Endodermal cell (in vitro differentiated cells): ENCODE data around the gene TEX30. TPM values are rescaled to one million over a fixed set of nuclear protein-coding genes. Genes with fewer than 3 reads are reported as not detected.
A peak's percentile ranks its signal among the peaks of the same experiment; 100 is the strongest.

Experiments used
- DNase-seq: peaks from one replicate; pipeline ENCODE4 v3.0.0-alpha.2; 2017
- H3K27ac ChIP-seq: 2 replicates; pipeline ENCODE4 v1.5.1; 2013; ENCODE audit warnings: mild to moderate bottlenecking, low read depth, low read length, moderate library complexity
- H3K27me3 ChIP-seq: 2 replicates; pipeline ENCODE4 v1.6.1; 2013; ENCODE audit warnings: mild to moderate bottlenecking, low read length, moderate library complexity; ENCODE audit not compliant: insufficient read depth, control insufficient read depth, poor library complexity, severe bottlenecking
- H3K36me3 ChIP-seq: 2 replicates; pipeline ENCODE4 v1.7.0; 2013; ENCODE audit warnings: mild to moderate bottlenecking, low read length, moderate library complexity; ENCODE audit not compliant: control insufficient read depth, insufficient read depth
- H3K4me1 ChIP-seq: one replicate; pipeline ENCODE4 v1.7.0; 2013; ENCODE audit warnings: low read length; ENCODE audit not compliant: control insufficient read depth, insufficient read depth
- H3K4me3 ChIP-seq: 2 replicates; pipeline ENCODE4 v1.5.1; 2013; ENCODE audit warnings: mild to moderate bottlenecking, low read length, moderate library complexity
- H3K9ac ChIP-seq: 2 replicates; pipeline ENCODE4 v1.6.1; 2013; ENCODE audit warnings: mild to moderate bottlenecking, low read length, moderate library complexity; ENCODE audit not compliant: poor library complexity, severe bottlenecking; ENCODE audit errors: extremely low read depth
- H3K9me3 ChIP-seq: 2 replicates; pipeline ENCODE4 v1.6.1; 2013; ENCODE audit warnings: mild to moderate bottlenecking, low read length, moderate library complexity; ENCODE audit not compliant: control insufficient read depth
- H3K27ac Mint-ChIP-seq: 2 replicates; pipeline ENCODE4 v1.8.0; 2020; ENCODE audit warnings: mixed read lengths
- H3K27me3 Mint-ChIP-seq: 2 replicates; pipeline ENCODE4 v1.8.0; 2021; ENCODE audit warnings: mild to moderate bottlenecking, mixed read lengths; ENCODE audit not compliant: insufficient read depth
- H3K36me3 Mint-ChIP-seq: 2 replicates; pipeline ENCODE4 v1.8.0; 2020; ENCODE audit warnings: low read depth, mixed read lengths
- H3K4me1 Mint-ChIP-seq: 2 replicates; pipeline ENCODE4 v1.8.0; 2020; ENCODE audit warnings: mixed read lengths
- H3K4me3 Mint-ChIP-seq: 2 replicates; pipeline ENCODE4 v1.8.0; 2020; ENCODE audit warnings: mild to moderate bottlenecking, moderate library complexity, mixed read lengths
- H3K9me3 Mint-ChIP-seq: 2 replicates; pipeline ENCODE4 v1.8.0; 2020; ENCODE audit warnings: mild to moderate bottlenecking, mixed read lengths
- WGBS, 2 experiments: methylation state at CpG; one replicate each; pipeline versions ENCODE4 v1.1.5 to v1.1.7; 2013; ENCODE audit warnings: missing lambda C conversion rate in 2 of 2, mixed read lengths in 1 of 2; ENCODE audit not compliant: insufficient coverage in 1 of 2, insufficient read length in 1 of 2; 5-methylcytosine and 5-hydroxymethylcytosine counted together
- total RNA-seq, 2 donors: library from RNA; stranded (reverse); fragmentation: NEBNext Ultra II Directional in 1 of 2; extraction: Animal tissue kit (Norgen Biotek cat#: 25700) in 1 of 2; gene quantifications; 2 replicates in 1 of 2; 3 replicates in 1 of 2; pipeline ENCODE4 v1.2.1, GENCODE V29; 2021
- TF ChIP-seq, protein P1 (sequence below): fragments of 200-600 bp; sonication (generic); conservative IDR thresholded peaks from 2 replicates; pipeline ENCODE4 v1.5.0; 2021; ENCODE audit warnings: antibody characterized with exemption, mild to moderate bottlenecking

The TEX30 gene
- total RNA-seq, 2 donors from 2014 or later = 10.0 to 11.5 TPM

DNA sequence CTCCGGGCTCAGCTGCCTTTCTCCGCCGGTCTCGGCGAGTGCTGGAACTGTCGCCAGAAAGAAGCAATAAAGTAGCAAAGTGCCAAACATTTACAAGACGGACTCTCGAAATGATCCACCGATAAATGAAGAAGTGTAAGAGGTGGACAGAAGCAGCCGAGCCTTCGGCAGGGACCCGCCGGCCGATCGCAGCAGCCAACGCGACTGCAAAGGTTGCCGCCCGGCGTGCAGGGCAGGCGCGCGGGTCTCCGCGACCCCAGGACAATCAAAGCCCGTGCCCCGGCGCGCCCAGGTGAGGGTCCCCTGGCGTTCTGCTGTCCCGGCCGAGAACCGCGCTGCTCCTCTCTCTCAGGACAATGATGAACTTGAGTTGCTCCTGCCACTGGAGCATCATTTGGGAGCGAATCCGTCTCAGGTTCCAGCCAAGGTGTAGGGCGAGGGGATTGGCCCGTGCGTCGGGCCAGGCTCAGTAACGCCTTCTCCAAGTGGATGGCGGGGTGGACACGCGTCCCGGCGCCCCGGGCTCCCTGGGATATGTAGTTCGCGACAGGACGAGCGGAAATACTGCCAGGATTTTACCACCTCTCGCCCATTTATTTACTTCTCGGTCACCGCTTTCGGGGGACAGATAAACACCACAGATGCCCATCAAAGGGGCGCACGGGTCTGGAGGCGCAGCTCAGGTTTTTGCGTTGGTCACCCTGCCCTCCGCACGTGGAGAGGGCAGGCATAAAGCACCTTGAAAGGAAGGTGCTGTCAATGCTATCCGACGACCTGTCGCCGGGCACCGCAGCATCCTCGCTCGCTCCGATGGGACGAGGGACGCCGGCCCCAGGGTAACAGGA, 25.2 kb upstream of the TEX30 start, which contains the start of the genes BIVM and POGLUT2:
BIVM (plus strand) TSS at position 539 of the 845 bp plus-strand sequence. CDS start 8,149 bp downstream, outside the sequence.
POGLUT2 (minus strand) TSS at position 396 of the 845 bp plus-strand sequence; CDS start at position 90, 306 bp downstream.
- 0% methylated on average over 37 to 72 of the region's 72 CpGs for WGBS, 2 experiments
- H3K36me3 ChIP-seq = peaks cover 1% of the 10 kb centered on the region
- H3K36me3 Mint-ChIP-seq = peaks cover 3% of the 10 kb centered on the region
- H3K27me3 Mint-ChIP-seq = peaks cover 3% of the 10 kb centered on the region
- peaks cover 4% of the 10 kb centered on the region for H3K4me1 Mint-ChIP-seq
- H3K4me3 Mint-ChIP-seq = peak within 1 kb of the TSS; percentile 77
- H3K9me3 Mint-ChIP-seq = no peaks in the 10 kb centered on the region
- H3K9ac ChIP-seq = no peak within 1 kb of the TSS
- no peak within 1 kb of the TSS for H3K27ac ChIP-seq
- DNase-seq = peak; percentile 98
- TF ChIP-seq, protein P1, sequence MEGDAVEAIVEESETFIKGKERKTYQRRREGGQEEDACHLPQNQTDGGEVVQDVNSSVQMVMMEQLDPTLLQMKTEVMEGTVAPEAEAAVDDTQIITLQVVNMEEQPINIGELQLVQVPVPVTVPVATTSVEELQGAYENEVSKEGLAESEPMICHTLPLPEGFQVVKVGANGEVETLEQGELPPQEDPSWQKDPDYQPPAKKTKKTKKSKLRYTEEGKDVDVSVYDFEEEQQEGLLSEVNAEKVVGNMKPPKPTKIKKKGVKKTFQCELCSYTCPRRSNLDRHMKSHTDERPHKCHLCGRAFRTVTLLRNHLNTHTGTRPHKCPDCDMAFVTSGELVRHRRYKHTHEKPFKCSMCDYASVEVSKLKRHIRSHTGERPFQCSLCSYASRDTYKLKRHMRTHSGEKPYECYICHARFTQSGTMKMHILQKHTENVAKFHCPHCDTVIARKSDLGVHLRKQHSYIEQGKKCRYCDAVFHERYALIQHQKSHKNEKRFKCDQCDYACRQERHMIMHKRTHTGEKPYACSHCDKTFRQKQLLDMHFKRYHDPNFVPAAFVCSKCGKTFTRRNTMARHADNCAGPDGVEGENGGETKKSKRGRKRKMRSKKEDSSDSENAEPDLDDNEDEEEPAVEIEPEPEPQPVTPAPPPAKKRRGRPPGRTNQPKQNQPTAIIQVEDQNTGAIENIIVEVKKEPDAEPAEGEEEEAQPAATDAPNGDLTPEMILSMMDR = no peak
- peak within 1 kb of the TSS; percentile 44 for H3K27ac Mint-ChIP-seq
- H3K4me3 ChIP-seq = peak within 1 kb of the TSS; percentile 95
- H3K27me3 ChIP-seq = no peaks in the 10 kb centered on the region
- no peaks in the 10 kb centered on the region for H3K4me1 ChIP-seq
- no peaks in the 10 kb centered on the region for H3K9me3 ChIP-seq

DNA sequence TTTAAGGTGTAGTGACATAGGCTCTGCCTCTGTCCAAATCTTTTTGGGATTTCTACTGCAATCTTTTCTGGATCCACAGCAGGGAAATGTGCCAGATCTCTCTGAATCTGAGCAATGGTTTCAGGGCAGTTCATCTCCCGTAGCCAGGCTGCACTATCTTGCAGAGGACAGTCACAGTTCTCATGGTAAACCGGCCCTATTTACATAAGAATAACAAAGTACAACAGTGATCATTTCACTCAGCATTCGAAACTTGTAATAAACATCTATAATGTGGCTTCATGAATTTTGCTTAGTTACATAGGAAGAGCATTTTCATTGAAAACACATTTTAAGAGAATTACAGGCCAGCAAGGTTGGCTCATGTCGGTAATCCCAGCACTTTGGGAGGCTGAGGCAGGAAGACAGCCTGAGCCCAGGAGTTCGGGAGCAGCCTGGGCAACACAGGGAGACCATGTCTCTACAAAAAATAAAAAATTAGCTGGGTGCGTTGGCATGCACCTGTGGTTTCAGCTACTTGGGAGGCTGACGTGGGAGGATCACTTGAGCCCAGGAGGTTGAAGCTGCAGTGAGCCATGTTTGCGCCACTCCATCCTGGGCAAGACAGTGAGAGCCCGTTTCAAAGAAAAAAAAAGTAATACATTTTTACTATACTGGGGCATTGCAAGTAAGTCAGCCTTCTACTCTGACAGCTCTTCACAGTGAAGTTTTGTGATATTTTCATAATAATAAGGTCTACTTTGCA, 20.2 kb upstream of the TEX30 start:
- DNase-seq = no peak
- H3K27ac ChIP-seq = no peak overlapping the region
- H3K27me3 ChIP-seq = no peaks in the 10 kb centered on the region
- no peaks in the 10 kb centered on the region for H3K9me3 ChIP-seq
- peaks cover 22% of the 10 kb centered on the region for H3K36me3 Mint-ChIP-seq
- H3K36me3 ChIP-seq = peaks cover 49% of the 10 kb centered on the region
- H3K27me3 Mint-ChIP-seq = peaks cover 1% of the 10 kb centered on the region
- TF ChIP-seq, protein P1 = no peak
- no peaks in the 10 kb centered on the region for H3K4me1 Mint-ChIP-seq
- H3K4me3 ChIP-seq = no peak overlapping the region
- no peaks in the 10 kb centered on the region for H3K9me3 Mint-ChIP-seq
- H3K9ac ChIP-seq = no peak overlapping the region
- WGBS, 2 experiments = 78 to 81% methylated on average over 7 to 9 of the region's 9 CpGs
- H3K4me1 ChIP-seq = no peaks in the 10 kb centered on the region
- peak overlapping the region; percentile 52 for H3K27ac Mint-ChIP-seq
- H3K4me3 Mint-ChIP-seq = no peak overlapping the region

DNA sequence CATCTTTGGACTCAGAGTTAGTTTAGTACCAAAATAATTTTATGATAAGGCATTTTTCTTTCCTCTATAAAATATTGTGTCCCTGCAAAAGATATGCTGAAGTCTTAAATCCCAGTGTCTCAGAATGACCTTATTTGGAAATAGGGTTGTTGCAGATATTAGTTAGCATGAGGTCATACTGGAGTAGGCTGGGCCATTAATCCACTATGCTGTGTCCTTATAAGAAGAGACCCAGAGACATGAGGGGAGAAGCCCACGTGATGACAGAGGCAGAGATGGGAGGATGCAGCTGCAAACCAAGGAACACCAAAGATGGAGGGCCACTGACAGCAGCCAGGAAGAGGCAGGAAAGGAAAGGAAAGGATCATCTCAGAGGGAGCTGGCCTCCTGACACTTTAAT, 18.8 kb upstream of the TEX30 start:
- peaks cover 61% of the 10 kb centered on the region for H3K36me3 ChIP-seq
- Mint-ChIP-seq H3K4me3 (no peak overlapping the region), H3K36me3 (peaks cover 26% of the 10 kb centered on the region), H3K27me3 (no peaks in the 10 kb centered on the region), H3K4me1 (no peaks in the 10 kb centered on the region), H3K9me3 (no peaks in the 10 kb centered on the region), H3K27ac (no peak overlapping the region)
- H3K9me3 ChIP-seq = no peaks in the 10 kb centered on the region
- H3K27me3 ChIP-seq = no peaks in the 10 kb centered on the region
- no peak overlapping the region for H3K27ac ChIP-seq
- TF ChIP-seq, protein P1 = no peak
- no peak for DNase-seq
- no peak overlapping the region for H3K4me3 ChIP-seq
- no peak overlapping the region for H3K9ac ChIP-seq
- WGBS, 2 experiments = 75 to 90% methylated on average over 1 of the region's 1 CpG
- no peaks in the 10 kb centered on the region for H3K4me1 ChIP-seq
